22Rv1 (cell line): Measurements from ENCODE around the gene UNC93A.

ENCODE experiments used
- ZFX ChIP-seq: fragments of 450-650 bp; IDR thresholded peaks from 2 replicates; pipeline ENCODE4 v1.6.1; 2017; ENCODE audit warnings: antibody characterized with exemption, borderline replicate concordance
- TF ChIP-seq, protein P1 (sequence below): fragments of 450-650 bp; IDR thresholded peaks from 2 replicates; pipeline ENCODE4 v1.5.1; 2017; ENCODE audit warnings: mild to moderate bottlenecking

DNA sequence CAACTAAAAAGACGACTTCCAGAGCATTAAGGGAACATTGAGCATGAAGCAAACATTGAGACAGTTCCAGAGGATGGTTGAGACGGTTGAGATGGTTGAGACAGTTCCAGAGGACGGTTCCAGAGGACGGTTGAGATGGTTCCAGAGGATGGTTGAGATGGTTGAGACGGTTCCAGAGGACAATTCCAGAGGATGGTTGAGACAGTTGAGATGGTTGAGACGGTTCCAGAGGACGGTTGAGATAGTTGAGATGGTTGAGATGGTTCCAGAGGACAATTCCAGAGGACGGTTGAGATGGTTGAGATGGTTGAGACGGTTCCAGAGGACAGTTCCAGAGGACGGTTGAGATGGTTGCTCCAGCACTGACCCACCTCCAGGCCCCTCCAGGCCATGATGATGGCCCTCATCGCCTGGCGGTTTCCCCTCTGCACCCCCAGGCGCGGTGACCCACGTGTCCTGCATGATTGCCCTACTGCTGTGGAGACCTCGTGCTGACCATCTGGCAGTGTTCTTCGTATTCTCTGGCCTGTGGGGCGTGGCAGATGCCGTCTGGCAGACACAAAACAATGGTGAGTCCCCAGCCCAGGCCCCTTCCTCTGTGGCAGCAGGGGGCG is 16.3 kb downstream of the UNC93A start:
- TF ChIP-seq, protein P1, sequence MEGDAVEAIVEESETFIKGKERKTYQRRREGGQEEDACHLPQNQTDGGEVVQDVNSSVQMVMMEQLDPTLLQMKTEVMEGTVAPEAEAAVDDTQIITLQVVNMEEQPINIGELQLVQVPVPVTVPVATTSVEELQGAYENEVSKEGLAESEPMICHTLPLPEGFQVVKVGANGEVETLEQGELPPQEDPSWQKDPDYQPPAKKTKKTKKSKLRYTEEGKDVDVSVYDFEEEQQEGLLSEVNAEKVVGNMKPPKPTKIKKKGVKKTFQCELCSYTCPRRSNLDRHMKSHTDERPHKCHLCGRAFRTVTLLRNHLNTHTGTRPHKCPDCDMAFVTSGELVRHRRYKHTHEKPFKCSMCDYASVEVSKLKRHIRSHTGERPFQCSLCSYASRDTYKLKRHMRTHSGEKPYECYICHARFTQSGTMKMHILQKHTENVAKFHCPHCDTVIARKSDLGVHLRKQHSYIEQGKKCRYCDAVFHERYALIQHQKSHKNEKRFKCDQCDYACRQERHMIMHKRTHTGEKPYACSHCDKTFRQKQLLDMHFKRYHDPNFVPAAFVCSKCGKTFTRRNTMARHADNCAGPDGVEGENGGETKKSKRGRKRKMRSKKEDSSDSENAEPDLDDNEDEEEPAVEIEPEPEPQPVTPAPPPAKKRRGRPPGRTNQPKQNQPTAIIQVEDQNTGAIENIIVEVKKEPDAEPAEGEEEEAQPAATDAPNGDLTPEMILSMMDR = no peak
- no peak for TF ChIP-seq ZFX
